ENCODE results near the gene PKP3.
"Not testable (repeated sequence)": the region's sequence is repeated elsewhere in the genome, so short reads cannot be mapped to it uniquely, and the experiment has no call there.

Gene PKP3

DNA sequence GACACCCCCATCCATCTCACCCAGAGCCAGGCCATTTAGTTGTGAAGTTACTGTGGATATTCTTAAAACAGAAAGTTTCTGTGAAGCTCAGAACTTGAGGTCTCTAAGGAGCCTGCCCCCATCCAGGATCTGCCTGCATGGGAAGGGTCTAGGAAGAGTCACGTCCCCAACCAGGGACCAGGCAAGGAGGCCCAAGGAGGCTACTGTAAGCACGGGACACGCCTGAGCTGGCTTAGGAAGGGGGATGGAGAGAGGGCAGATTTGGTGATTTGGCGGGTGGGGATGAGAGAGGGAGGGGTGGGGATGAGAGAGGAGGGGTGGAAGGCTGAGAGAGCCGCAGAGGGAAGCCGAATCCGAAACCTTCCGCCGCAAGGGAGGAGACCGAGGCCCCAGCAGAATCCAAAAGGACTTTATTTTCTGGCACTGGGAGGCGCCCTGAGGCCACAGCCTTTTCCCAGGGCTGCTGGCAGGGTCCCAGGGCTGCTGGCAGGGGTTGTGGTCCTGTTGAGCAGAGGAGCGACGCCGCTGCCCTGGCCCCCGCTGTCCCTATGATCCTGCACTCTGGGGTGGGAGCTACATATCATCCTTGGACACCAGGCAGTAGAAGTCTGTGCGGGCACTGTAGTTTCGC lies 11.4 kb downstream of the PKP3 start:
- Histone ChIP-seq H3K4me1 (ENCODE audit: control insufficient read depth in 2 of 2, insufficient read depth in 2 of 2, low read length in 2 of 2) (peaks cover 15 to 16% of the 10 kb centered on the region in 2 donors), H3K27ac (ENCODE audit: low read depth in 2 of 2, low read length in 2 of 2) (no peak overlapping the region), H3K36me3 (ENCODE audit: control insufficient read depth in 2 of 2, insufficient read depth in 2 of 2, low read length in 2 of 2) (peaks cover 7 to 19% of the 10 kb centered on the region in 2 donors), H3K27me3 (ENCODE audit: control insufficient read depth in 2 of 2, insufficient read depth in 2 of 2, low read length in 2 of 2) (no peaks in the 10 kb centered on the region), H3K4me3 (ENCODE audit: low read length in 2 of 2) (peak overlapping the region in 1 of 2 donors; percentile 42), H3K9ac (ENCODE audit: low read depth in 1 of 2, low read length in 2 of 2) (no peak overlapping the region), H3K9me3 (ENCODE audit: control insufficient read depth in 2 of 2, low read length in 2 of 2) (no peaks in the 10 kb centered on the region)

- Histone ChIP-seq H3K4me1 (ENCODE audit: control insufficient read depth in 2 of 2, insufficient read depth in 2 of 2, low read length in 2 of 2) (peaks cover 15 to 16% of the 10 kb centered on the region in 2 donors), H3K9ac (ENCODE audit: low read depth in 1 of 2, low read length in 2 of 2) (peak overlapping the region in 1 of 2 donors; percentile 57), H3K27me3 (ENCODE audit: control insufficient read depth in 2 of 2, insufficient read depth in 2 of 2, low read length in 2 of 2) (no peaks in the 10 kb centered on the region), H3K36me3 (ENCODE audit: control insufficient read depth in 2 of 2, insufficient read depth in 2 of 2, low read length in 2 of 2) (peaks cover 7 to 19% of the 10 kb centered on the region in 2 donors), H3K9me3 (ENCODE audit: control insufficient read depth in 2 of 2, low read length in 2 of 2) (no peaks in the 10 kb centered on the region), H3K4me3 (ENCODE audit: low read length in 2 of 2) (peak overlapping the region; percentile 54 to 65), H3K27ac (ENCODE audit: low read depth in 2 of 2, low read length in 2 of 2) (peak overlapping the region; percentile 83)
Measured at GRCh38 chr11:405954-406795, 12.2 kb downstream of the PKP3 start.

DNA sequence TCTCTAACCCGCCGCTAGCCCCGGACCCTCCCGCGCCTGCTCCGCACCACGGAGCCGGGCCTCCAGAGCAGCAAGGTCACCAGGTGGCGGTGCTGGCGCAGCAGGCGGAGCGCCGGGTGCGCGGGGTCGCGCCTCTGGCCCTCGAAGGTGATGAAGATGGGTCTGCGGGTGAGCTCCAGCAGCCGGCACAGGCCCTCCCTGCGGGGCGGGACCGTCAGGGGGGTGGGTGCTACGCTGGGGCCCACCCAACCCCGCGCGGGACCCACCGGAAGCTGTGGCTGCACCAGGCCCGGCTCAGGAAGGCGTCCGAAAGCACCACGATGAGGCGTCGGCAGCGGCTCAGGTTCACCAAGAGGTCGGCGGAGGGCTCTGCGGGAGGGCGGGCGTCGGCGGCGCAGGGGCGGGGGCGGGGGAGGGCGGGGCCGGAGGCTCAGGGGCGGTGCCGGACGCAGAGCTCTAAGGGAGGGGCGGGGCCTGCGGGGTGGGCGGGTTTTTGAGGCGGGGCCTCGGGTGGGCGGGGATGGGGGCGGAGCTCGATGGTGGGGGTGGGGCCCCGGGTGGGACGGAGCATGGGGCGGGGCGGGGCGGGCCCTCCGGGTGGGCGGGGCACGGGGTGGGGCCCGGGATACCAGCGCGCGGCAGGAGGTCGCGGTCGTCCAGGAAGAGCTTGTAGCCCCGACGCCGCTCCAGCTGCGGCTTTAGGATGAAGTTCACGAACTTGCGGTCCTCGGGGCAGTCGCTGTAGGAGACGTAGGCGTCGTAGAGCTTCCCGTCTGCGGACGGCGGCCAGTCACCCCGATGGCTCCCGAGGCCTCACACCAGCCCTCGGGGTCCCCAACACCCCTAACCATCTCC lies 13.0 kb downstream of the PKP3 start:
- H3K36me3 ChIP-seq (ENCODE audit: control insufficient read depth in 2 of 2, insufficient read depth in 2 of 2, low read length in 2 of 2), result peaks cover 7 to 19% of the 10 kb centered on the region in 2 donors
- peak overlapping the region; percentile 32 to 57 for H3K9ac ChIP-seq (ENCODE audit: low read depth in 1 of 2, low read length in 2 of 2)
- peaks cover 15 to 16% of the 10 kb centered on the region in 2 donors for H3K4me1 ChIP-seq (ENCODE audit: control insufficient read depth in 2 of 2, insufficient read depth in 2 of 2, low read length in 2 of 2)
- no peaks in the 10 kb centered on the region for H3K9me3 ChIP-seq (ENCODE audit: control insufficient read depth in 2 of 2, low read length in 2 of 2)
- peak overlapping the region; percentile 83 for H3K27ac ChIP-seq (ENCODE audit: low read depth in 2 of 2, low read length in 2 of 2)
- peak overlapping the region; percentile 54 to 65 for H3K4me3 ChIP-seq (ENCODE audit: low read length in 2 of 2)
- H3K27me3 ChIP-seq (ENCODE audit: control insufficient read depth in 2 of 2, insufficient read depth in 2 of 2, low read length in 2 of 2), result no peaks in the 10 kb centered on the region

DNA sequence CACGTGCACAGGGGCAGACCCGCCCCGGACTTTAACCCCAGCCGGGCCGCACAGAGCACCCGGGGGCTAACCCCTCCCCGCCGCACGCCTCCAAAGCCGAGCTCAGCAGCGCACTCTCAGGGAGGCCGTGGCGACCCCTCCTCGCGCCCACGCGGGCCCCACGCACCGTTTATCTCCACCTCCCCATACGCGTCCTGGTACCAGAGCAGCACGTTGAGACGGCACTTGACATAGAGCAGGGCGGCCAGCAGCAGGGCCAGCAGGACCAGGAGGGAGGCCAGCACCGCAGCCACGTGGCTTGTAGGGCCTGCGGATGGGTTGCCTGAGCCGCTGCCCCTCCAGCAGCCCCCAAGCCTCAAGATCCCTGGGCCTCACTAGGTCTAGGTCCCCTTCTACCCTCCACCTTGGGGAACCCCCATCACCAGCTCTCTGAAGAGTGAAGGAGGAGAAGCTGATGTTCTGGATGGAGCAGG lies 13.7 kb downstream of the PKP3 start:
- H3K27ac ChIP-seq (ENCODE audit: low read depth in 2 of 2, low read length in 2 of 2), result peak overlapping the region; percentile 38 to 63

DNA sequence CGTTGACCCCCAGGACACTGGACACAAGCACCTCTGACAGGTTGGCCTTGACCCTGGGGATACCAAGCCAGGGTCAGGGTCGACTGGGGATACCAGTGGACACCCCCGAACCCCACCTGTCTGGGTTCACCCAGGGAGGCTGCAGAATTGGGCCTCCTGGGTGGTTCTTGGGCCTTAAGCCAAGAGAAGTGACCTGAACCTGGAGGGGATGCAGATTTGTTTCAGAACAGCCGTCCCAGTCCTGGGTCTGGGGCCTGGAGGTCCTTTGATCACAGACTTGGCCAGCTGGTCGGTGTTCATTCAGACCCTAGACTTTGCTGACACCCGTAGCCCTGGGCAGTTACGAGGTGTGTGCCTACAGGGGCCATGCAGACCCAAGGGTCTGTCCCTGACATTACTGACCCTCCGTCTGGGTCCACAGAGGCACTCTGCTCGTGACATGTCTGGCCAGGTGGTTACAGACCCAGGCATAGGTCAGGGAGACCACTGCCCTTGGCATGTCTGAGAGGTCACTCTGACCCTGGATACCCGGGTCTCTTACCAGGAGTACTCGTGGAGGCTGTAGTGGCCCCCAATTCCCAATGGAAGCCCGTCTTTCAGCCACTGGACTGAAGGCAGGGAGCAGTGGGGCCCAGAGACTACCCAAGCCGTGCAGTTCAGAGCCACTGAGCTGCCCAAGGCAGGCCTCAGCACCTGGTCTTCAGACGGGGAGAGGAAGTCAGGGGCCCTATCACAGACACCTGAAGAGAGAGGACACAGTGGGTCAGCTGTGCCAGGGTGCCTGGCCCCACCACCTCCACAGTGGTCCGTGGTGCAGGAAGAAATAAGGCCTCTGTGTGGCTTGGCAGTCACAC lies 14.4 kb downstream of the PKP3 start:
- Histone ChIP-seq H3K36me3 (ENCODE audit: control insufficient read depth in 2 of 2, insufficient read depth in 2 of 2, low read length in 2 of 2) (peaks cover 7 to 17% of the 10 kb centered on the region in 2 donors), H3K27ac (ENCODE audit: low read depth in 2 of 2, low read length in 2 of 2) (no peak overlapping the region), H3K9me3 (ENCODE audit: control insufficient read depth in 2 of 2, low read length in 2 of 2) (no peaks in the 10 kb centered on the region), H3K9ac (ENCODE audit: low read depth in 1 of 2, low read length in 2 of 2) (no peak overlapping the region), H3K4me1 (ENCODE audit: control insufficient read depth in 2 of 2, insufficient read depth in 2 of 2, low read length in 2 of 2) (peaks cover 15 to 16% of the 10 kb centered on the region in 2 donors), H3K4me3 (ENCODE audit: low read length in 2 of 2) (no peak overlapping the region), H3K27me3 (ENCODE audit: control insufficient read depth in 2 of 2, insufficient read depth in 2 of 2, low read length in 2 of 2) (no peaks in the 10 kb centered on the region)

More for the DNA sequence above, 13.7 kb downstream of the PKP3 start:
- Histone ChIP-seq H3K27me3 (ENCODE audit: control insufficient read depth in 2 of 2, insufficient read depth in 2 of 2, low read length in 2 of 2) (no peaks in the 10 kb centered on the region), H3K4me3 (ENCODE audit: low read length in 2 of 2) (peak overlapping the region in 1 of 2 donors; percentile 30), H3K36me3 (ENCODE audit: control insufficient read depth in 2 of 2, insufficient read depth in 2 of 2, low read length in 2 of 2) (peaks cover 7 to 19% of the 10 kb centered on the region in 2 donors), H3K9ac (ENCODE audit: low read depth in 1 of 2, low read length in 2 of 2) (no peak overlapping the region), H3K9me3 (ENCODE audit: control insufficient read depth in 2 of 2, low read length in 2 of 2) (no peaks in the 10 kb centered on the region), H3K4me1 (ENCODE audit: control insufficient read depth in 2 of 2, insufficient read depth in 2 of 2, low read length in 2 of 2) (peaks cover 15 to 16% of the 10 kb centered on the region in 2 donors)

DNA sequence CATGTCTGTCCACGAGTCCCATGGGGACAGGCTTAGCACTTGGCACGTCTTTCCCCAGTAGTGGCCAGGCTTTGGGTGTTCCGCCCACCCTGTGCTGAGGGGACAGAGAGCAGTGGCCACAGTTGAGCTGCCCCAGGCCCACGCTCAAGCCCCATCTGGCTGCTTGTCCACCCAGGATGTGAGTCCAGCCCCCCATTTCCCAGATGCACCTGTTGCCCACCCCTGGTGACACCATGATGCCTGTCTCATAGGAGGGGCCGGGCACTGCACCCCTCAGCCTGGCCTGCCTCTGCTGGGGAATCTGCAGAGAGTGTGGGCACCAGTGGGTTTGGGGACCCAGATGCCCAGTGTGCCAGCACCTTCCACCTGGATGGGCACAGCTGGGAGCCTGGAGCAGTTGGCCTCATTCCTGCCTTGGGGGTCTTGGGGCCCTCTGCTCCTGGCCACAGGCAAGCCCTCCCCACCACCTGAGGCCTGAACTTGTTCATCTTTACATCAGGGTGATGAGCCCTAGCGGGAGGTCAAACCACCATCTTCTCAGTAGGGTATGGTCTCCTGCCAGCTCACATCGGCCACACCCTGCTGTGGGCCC lies 15.1 kb downstream of the PKP3 start:
- H3K27ac ChIP-seq (ENCODE audit: low read depth in 2 of 2, low read length in 2 of 2), result no peak overlapping the region
- H3K9me3 ChIP-seq (ENCODE audit: control insufficient read depth in 2 of 2, low read length in 2 of 2), result no peaks in the 10 kb centered on the region
- peaks cover 15 to 16% of the 10 kb centered on the region in 2 donors for H3K4me1 ChIP-seq (ENCODE audit: control insufficient read depth in 2 of 2, insufficient read depth in 2 of 2, low read length in 2 of 2)
- peaks cover 5 to 10% of the 10 kb centered on the region in 2 donors for H3K36me3 ChIP-seq (ENCODE audit: control insufficient read depth in 2 of 2, insufficient read depth in 2 of 2, low read length in 2 of 2)
- H3K9ac ChIP-seq (ENCODE audit: low read depth in 1 of 2, low read length in 2 of 2), result no peak overlapping the region
- no peaks in the 10 kb centered on the region for H3K27me3 ChIP-seq (ENCODE audit: control insufficient read depth in 2 of 2, insufficient read depth in 2 of 2, low read length in 2 of 2)
- no peak overlapping the region for H3K4me3 ChIP-seq (ENCODE audit: low read length in 2 of 2)

DNA sequence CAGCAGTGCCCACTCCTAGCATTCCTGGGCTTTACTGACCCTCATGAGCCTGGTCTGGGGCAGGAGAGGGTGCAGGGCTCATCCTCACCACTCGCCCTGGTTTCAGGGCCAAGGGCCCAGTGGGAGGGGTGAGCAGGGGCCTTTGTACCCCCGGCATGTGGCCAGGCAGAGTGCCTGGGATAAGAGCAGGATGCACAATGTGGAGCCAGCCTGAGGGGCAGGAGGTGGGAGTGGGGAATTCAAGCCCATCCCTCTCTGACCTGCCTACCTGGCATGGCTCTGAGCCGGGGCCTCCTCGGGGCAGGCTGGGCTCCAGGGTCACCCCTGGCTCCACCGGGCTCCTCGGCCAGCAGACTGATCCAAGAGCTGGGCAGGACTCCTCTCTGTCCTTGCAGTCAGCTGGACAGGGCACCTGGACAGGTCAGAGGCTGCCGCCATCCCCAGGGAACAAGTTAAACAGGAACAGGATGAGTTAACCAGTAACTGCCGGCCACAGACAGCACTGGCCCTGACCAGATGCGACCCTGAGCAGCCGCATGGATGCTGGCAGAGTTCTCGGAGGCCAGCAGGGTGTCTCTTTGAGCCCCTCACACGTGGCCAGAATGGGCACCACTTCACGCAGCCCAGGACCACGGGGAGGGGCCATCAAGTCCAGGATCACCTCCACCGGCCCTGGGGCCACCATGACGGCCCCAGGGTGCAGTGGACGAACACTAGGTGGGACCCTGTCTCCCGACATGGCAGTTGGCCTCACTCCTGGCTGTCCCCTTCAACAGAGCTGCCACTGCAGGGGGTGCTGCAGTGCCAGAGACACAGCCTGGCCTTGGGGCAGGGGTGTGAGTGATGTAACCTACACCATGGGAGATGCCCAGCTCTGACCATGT lies 15.8 kb downstream of the PKP3 start:
- Histone ChIP-seq H3K4me3 (ENCODE audit: low read length in 2 of 2) (no peak overlapping the region), H3K27me3 (ENCODE audit: control insufficient read depth in 2 of 2, insufficient read depth in 2 of 2, low read length in 2 of 2) (no peaks in the 10 kb centered on the region), H3K9me3 (ENCODE audit: control insufficient read depth in 2 of 2, low read length in 2 of 2) (no peaks in the 10 kb centered on the region), H3K27ac (ENCODE audit: low read depth in 2 of 2, low read length in 2 of 2) (no peak overlapping the region), H3K4me1 (ENCODE audit: control insufficient read depth in 2 of 2, insufficient read depth in 2 of 2, low read length in 2 of 2) (peaks cover 19 to 20% of the 10 kb centered on the region in 2 donors), H3K36me3 (ENCODE audit: control insufficient read depth in 2 of 2, insufficient read depth in 2 of 2, low read length in 2 of 2) (peaks cover 0 to 2% of the 10 kb centered on the region in 2 donors), H3K9ac (ENCODE audit: low read depth in 1 of 2, low read length in 2 of 2) (no peak overlapping the region)

- not testable (repeated sequence) for H3K27ac ChIP-seq (ENCODE audit: low read depth in 2 of 2, low read length in 2 of 2)
Measured at GRCh38 chr11:410711-411110, 16.7 kb downstream of the PKP3 start.

More at GRCh38 chr11:410711-411110, 16.7 kb downstream of the PKP3 start:
- not testable (repeated sequence) for H3K27me3 ChIP-seq (ENCODE audit: control insufficient read depth in 2 of 2, insufficient read depth in 2 of 2, low read length in 2 of 2); H3K36me3 ChIP-seq (ENCODE audit: control insufficient read depth in 2 of 2, insufficient read depth in 2 of 2, low read length in 2 of 2); H3K9me3 ChIP-seq (ENCODE audit: control insufficient read depth in 2 of 2, low read length in 2 of 2); H3K4me3 ChIP-seq (ENCODE audit: low read length in 2 of 2); H3K9ac ChIP-seq (ENCODE audit: low read depth in 1 of 2, low read length in 2 of 2)
- peaks cover 26 to 27% of the 10 kb centered on the region in 2 donors for H3K4me1 ChIP-seq (ENCODE audit: control insufficient read depth in 2 of 2, insufficient read depth in 2 of 2, low read length in 2 of 2)
